Fibroblast of lung (primary cell): ENCODE measurements around the gene TTC13. TPM values are rescaled to one million over a fixed set of nuclear protein-coding genes. Genes with fewer than 3 reads are reported as not detected.

Source experiments
- DNase-seq, 2 donors: peaks; one replicate each; pipeline versions ENCODE4 v3.0.0 to v3.0.0-alpha.2; 2010; ENCODE audit warnings: low read depth in 2 of 2
- H2AFZ ChIP-seq: 2 replicates; pipeline ENCODE4 v1.5.1; 2012; ENCODE audit warnings: low read length, control low read depth, inconsistent platforms
- H3K27ac ChIP-seq: 2 replicates; pipeline ENCODE4 v1.5.1; 2011; ENCODE audit warnings: low read length, control low read depth; ENCODE audit not compliant: insufficient read depth
- H3K27me3 ChIP-seq: 2 replicates; pipeline ENCODE4 v1.5.1; 2011; ENCODE audit warnings: mild to moderate bottlenecking, low read length; ENCODE audit not compliant: control insufficient read depth, insufficient read depth
- H3K36me3 ChIP-seq: 2 replicates; pipeline ENCODE4 v1.5.1; 2011; ENCODE audit warnings: low read length; ENCODE audit not compliant: control insufficient read depth, insufficient read depth
- H3K4me1 ChIP-seq: 2 replicates; pipeline ENCODE4 v1.5.1; 2011; ENCODE audit warnings: low read length; ENCODE audit not compliant: control insufficient read depth, insufficient read depth; ENCODE audit errors: extremely low read depth
- H3K4me2 ChIP-seq: 2 replicates; pipeline ENCODE4 v1.5.1; 2011; ENCODE audit warnings: low read length, control low read depth; ENCODE audit not compliant: insufficient read depth; ENCODE audit errors: extremely low read depth
- H3K4me3 ChIP-seq, 4 experiments: fragments of 200-600 bp in 1 of 4; sonication (generic) in 1 of 4; replicated peaks in 1 of 4; 2 replicates each; pipeline ENCODE4 v1.5.1; 2011 to 2016; ENCODE audit warnings: low read length in 4 of 4, low read depth in 3 of 4, mild to moderate bottlenecking in 3 of 4, control low read depth in 2 of 4, inconsistent platforms in 1 of 4, mixed read lengths in 1 of 4; ENCODE audit not compliant: insufficient read depth in 1 of 4; ENCODE audit errors: control extremely low read depth in 1 of 4
- H3K79me2 ChIP-seq: 2 replicates; pipeline ENCODE4 v1.5.1; 2012; ENCODE audit warnings: mild to moderate bottlenecking, low read length, inconsistent platforms; ENCODE audit not compliant: control insufficient read depth, insufficient read depth
- H3K9ac ChIP-seq: 2 replicates; pipeline ENCODE4 v1.5.1; 2011; ENCODE audit warnings: mild to moderate bottlenecking, low read length, control low read depth; ENCODE audit not compliant: insufficient read depth
- H3K9me3 ChIP-seq: 2 replicates; pipeline ENCODE4 v1.5.1; 2012; ENCODE audit warnings: low read depth, low read length; ENCODE audit not compliant: control insufficient read depth, insufficient read depth
- H4K20me1 ChIP-seq: 2 replicates; pipeline ENCODE4 v1.5.1; 2011; ENCODE audit warnings: low read length; ENCODE audit not compliant: control insufficient read depth, insufficient read depth; ENCODE audit errors: extremely low read depth
- CTCF ChIP-seq, 2 donors: IDR thresholded peaks in 1 of 2; conservative IDR thresholded peaks in 1 of 2; 1 replicate in 1 of 2; 2 replicates in 1 of 2; pipeline ENCODE4 v1.5.1; 2011 to 2012; ENCODE audit warnings: low read length in 2 of 2, control low read depth in 1 of 2, inconsistent platforms in 1 of 2, low read depth in 1 of 2, mild to moderate bottlenecking in 1 of 2
- EZH2 ChIP-seq: IDR thresholded peaks from 2 replicates; pipeline ENCODE4 v1.5.1; 2012; ENCODE audit warnings: low read length, control low read depth, mild to moderate bottlenecking; ENCODE audit errors: missing control alignments
- polyA plus RNA-seq, 2 donors: library from polyadenylated mRNA; depleted of rRNA in 1 of 2; stranded (reverse) in 1 of 2; unstranded in 1 of 2; fragments of >200 nt; gene quantifications; 2 replicates each; pipeline ENCODE4 v1.2.1, GENCODE V29; 2011 to 2012; ENCODE audit warnings: missing spikeins in 1 of 2
- total RNA-seq: library from RNA; depleted of rRNA; stranded (reverse); fragments of >200 nt; gene quantifications from 2 replicates; pipeline ENCODE4 v1.2.1, GENCODE V29; 2014

The TTC13 gene
- total and polyA plus RNA-seq, 2 donors (not counting 1 experiment from before 2014, with no cell fraction given) = 8.0 to 16.2 TPM

GRCh38 chr1:230883967-230884366, 94.7 kb downstream of the TTC13 start:
- Histone ChIP-seq H3K27ac (no peak overlapping the region), H3K4me1 (peaks cover 2% of the 10 kb centered on the region), H3K4me3 (no peak overlapping the region), H2AFZ (no peak overlapping the region), H3K4me2 (no peak overlapping the region), H3K9ac (no peak overlapping the region), H4K20me1 (no peaks in the 10 kb centered on the region), H3K79me2 (no peaks in the 10 kb centered on the region), H3K36me3 (no peaks in the 10 kb centered on the region), H3K27me3 (peaks cover 2% of the 10 kb centered on the region), H3K9me3 (no peaks in the 10 kb centered on the region)
- TF ChIP-seq CTCF (conservative IDR thresholded peaks at IDR 0.05 in 1 of 2, IDR thresholded peaks at IDR 0.05 in 1 of 2; ENCODE audit: low read depth in 1 of 2, low read length in 2 of 2) (no peak), EZH2 (no peak)
- no peak for DNase-seq

- Histone ChIP-seq H3K4me3 (no peak overlapping the region), H3K4me2 (no peak overlapping the region), H3K4me1 (peaks cover 15% of the 10 kb centered on the region), H3K9ac (no peak overlapping the region), H3K27me3 (peaks cover 2% of the 10 kb centered on the region), H3K9me3 (no peaks in the 10 kb centered on the region), H3K36me3 (no peaks in the 10 kb centered on the region), H3K27ac (no peak overlapping the region), H3K79me2 (no peaks in the 10 kb centered on the region), H4K20me1 (no peaks in the 10 kb centered on the region), H2AFZ (no peak overlapping the region)
- no peak for DNase-seq
- TF ChIP-seq CTCF (conservative IDR thresholded peaks at IDR 0.05 in 1 of 2, IDR thresholded peaks at IDR 0.05 in 1 of 2; ENCODE audit: low read depth in 1 of 2, low read length in 2 of 2) = no peak
Observed at GRCh38 chr1:230879778-230880177, 98.9 kb downstream of the TTC13 start.

GRCh38 chr1:230878591-230878990, 100.1 kb downstream of the TTC13 start:
- H3K9me3 ChIP-seq = no peaks in the 10 kb centered on the region
- peak overlapping the region; percentile 66 for H3K4me2 ChIP-seq
- H3K36me3 ChIP-seq = no peaks in the 10 kb centered on the region
- no peak overlapping the region for H3K27ac ChIP-seq
- H3K4me1 ChIP-seq = peaks cover 15% of the 10 kb centered on the region
- TF ChIP-seq EZH2 (no peak), CTCF (conservative IDR thresholded peaks at IDR 0.05 in 1 of 2, IDR thresholded peaks at IDR 0.05 in 1 of 2; ENCODE audit: low read depth in 1 of 2, low read length in 2 of 2) (no peak)
- H3K79me2 ChIP-seq = no peaks in the 10 kb centered on the region
- DNase-seq = peak; percentile 58 to 85
- H3K4me3 ChIP-seq = no peak overlapping the region
- H2AFZ ChIP-seq = no peak overlapping the region
- no peak overlapping the region for H3K9ac ChIP-seq
- H3K27me3 ChIP-seq = peaks cover 2% of the 10 kb centered on the region
- H4K20me1 ChIP-seq = no peaks in the 10 kb centered on the region
